Ishikawa (cell line): Measurements from ENCODE around the gene STMN1.

ENCODE experiments used
- CEBPB ChIP-seq: IDR thresholded peaks from 2 replicates; pipeline ENCODE4 v1.6.1; 2012
- CREB1 ChIP-seq: IDR thresholded peaks from 2 replicates; pipeline ENCODE4 v1.6.1; 2012; ENCODE audit warnings: low read depth
- EP300 ChIP-seq: IDR thresholded peaks from 2 replicates; pipeline ENCODE4 v1.6.1; 2012; ENCODE audit warnings: borderline replicate concordance
- FOXM1 ChIP-seq: IDR thresholded peaks from 2 replicates; pipeline ENCODE4 v1.6.1; 2012; ENCODE audit warnings: low read depth, borderline replicate concordance
- NFIC ChIP-seq: IDR thresholded peaks from 2 replicates; pipeline ENCODE4 v1.6.1; 2012
- RAD21 ChIP-seq: IDR thresholded peaks from 2 replicates; pipeline ENCODE4 v1.6.1; 2012; ENCODE audit warnings: low read depth
- TAF1 ChIP-seq: IDR thresholded peaks from 2 replicates; pipeline ENCODE4 v1.6.1; 2012; ENCODE audit warnings: low read depth, mild to moderate bottlenecking
- TCF12 ChIP-seq: IDR thresholded peaks from 2 replicates; pipeline ENCODE4 v1.6.1; 2012; ENCODE audit warnings: low read depth
- TEAD4 ChIP-seq: IDR thresholded peaks from 2 replicates; pipeline ENCODE4 v1.6.1; 2012
- YY1 ChIP-seq: IDR thresholded peaks from 2 replicates; pipeline ENCODE4 v1.6.1; 2012; ENCODE audit warnings: low read depth
- TF ChIP-seq, protein P1 (sequence below): IDR thresholded peaks from 2 replicates; pipeline ENCODE4 v1.6.1; 2012
- TF ChIP-seq, protein P2 (sequence below): IDR thresholded peaks from 2 replicates; pipeline ENCODE4 v1.6.1; 2012; ENCODE audit warnings: low read depth, mild to moderate bottlenecking

GRCh38 chr1:25895365-25895990 is 10.7 kb downstream of the STMN1 start:
- TF ChIP-seq, protein P1, sequence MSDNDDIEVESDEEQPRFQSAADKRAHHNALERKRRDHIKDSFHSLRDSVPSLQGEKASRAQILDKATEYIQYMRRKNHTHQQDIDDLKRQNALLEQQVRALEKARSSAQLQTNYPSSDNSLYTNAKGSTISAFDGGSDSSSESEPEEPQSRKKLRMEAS: no peak
- TF ChIP-seq EP300: no peak
- no peak for TF ChIP-seq TAF1
- TF ChIP-seq FOXM1: no peak
- TF ChIP-seq CREB1: no peak
- TF ChIP-seq YY1: no peak
- peak; percentile 93 for TF ChIP-seq RAD21
- TF ChIP-seq NFIC: no peak
- no peak for TF ChIP-seq TCF12
- TF ChIP-seq TEAD4: no peak
- TF ChIP-seq, protein P2, sequence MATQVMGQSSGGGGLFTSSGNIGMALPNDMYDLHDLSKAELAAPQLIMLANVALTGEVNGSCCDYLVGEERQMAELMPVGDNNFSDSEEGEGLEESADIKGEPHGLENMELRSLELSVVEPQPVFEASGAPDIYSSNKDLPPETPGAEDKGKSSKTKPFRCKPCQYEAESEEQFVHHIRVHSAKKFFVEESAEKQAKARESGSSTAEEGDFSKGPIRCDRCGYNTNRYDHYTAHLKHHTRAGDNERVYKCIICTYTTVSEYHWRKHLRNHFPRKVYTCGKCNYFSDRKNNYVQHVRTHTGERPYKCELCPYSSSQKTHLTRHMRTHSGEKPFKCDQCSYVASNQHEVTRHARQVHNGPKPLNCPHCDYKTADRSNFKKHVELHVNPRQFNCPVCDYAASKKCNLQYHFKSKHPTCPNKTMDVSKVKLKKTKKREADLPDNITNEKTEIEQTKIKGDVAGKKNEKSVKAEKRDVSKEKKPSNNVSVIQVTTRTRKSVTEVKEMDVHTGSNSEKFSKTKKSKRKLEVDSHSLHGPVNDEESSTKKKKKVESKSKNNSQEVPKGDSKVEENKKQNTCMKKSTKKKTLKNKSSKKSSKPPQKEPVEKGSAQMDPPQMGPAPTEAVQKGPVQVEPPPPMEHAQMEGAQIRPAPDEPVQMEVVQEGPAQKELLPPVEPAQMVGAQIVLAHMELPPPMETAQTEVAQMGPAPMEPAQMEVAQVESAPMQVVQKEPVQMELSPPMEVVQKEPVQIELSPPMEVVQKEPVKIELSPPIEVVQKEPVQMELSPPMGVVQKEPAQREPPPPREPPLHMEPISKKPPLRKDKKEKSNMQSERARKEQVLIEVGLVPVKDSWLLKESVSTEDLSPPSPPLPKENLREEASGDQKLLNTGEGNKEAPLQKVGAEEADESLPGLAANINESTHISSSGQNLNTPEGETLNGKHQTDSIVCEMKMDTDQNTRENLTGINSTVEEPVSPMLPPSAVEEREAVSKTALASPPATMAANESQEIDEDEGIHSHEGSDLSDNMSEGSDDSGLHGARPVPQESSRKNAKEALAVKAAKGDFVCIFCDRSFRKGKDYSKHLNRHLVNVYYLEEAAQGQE: no peak
- TF ChIP-seq CEBPB: no peak
